ENCODE results near the gene DUOXA2. TPM values are rescaled to one million over a fixed set of nuclear protein-coding genes. Genes with fewer than 3 reads are reported as not detected.

Gene DUOXA2
- total RNA-seq, 4 donors from 2014 or later: not detected

Other genes starting within 250 kb of the DUOXA2 start
- not detected for gene TERB2, start 157.6 kb upstream of the DUOXA2 start, total RNA-seq
- 1 to 10 TPM; 1.9 to 7.3 (median 4.7) TPM for gene SORD, start 91.1 kb upstream of the DUOXA2 start, total RNA-seq
- under 1 TPM in 3 of 4 donors, not detected in 1; under 0.01 to 0.22 (median under 0.01) TPM for gene DUOX2, start 154 bp upstream of the DUOXA2 start, total RNA-seq
- 1 to 10 TPM in 1 of 4 donors, under 1 TPM in 2, not detected in 1; 0.44 to 1.1 (median 0.51) TPM for gene DUOXA1, start 15.6 kb downstream of the DUOXA2 start, total RNA-seq
- under 1 TPM in 3 of 4 donors, not detected in 1; 0.44 to 0.85 (median 0.57) TPM for gene DUOX1, start 15.7 kb downstream of the DUOXA2 start, total RNA-seq
- gene SHF, start 73.6 kb downstream of the DUOXA2 start, total RNA-seq: 1 to 10 TPM in 3 of 4 donors, under 1 TPM in 1; 0.33 to 7.5 (median 3.7) TPM
- not detected for gene SLC28A2, start 137.9 kb downstream of the DUOXA2 start, total RNA-seq